LNCAP (cell line): Measurements from ENCODE around the gene SKAP2.

Experiments
- TF ChIP-seq, protein P1 (sequence below): fragments of 450-650 bp; IDR thresholded peaks from 2 replicates; pipeline ENCODE4 v1.5.1; 2017; ENCODE audit warnings: mild to moderate bottlenecking

The SKAP2 gene

GRCh38 chr7:26624431-26624830, 240.0 kb downstream of the SKAP2 start:
- TF ChIP-seq, protein P1, sequence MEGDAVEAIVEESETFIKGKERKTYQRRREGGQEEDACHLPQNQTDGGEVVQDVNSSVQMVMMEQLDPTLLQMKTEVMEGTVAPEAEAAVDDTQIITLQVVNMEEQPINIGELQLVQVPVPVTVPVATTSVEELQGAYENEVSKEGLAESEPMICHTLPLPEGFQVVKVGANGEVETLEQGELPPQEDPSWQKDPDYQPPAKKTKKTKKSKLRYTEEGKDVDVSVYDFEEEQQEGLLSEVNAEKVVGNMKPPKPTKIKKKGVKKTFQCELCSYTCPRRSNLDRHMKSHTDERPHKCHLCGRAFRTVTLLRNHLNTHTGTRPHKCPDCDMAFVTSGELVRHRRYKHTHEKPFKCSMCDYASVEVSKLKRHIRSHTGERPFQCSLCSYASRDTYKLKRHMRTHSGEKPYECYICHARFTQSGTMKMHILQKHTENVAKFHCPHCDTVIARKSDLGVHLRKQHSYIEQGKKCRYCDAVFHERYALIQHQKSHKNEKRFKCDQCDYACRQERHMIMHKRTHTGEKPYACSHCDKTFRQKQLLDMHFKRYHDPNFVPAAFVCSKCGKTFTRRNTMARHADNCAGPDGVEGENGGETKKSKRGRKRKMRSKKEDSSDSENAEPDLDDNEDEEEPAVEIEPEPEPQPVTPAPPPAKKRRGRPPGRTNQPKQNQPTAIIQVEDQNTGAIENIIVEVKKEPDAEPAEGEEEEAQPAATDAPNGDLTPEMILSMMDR: no peak

DNA sequence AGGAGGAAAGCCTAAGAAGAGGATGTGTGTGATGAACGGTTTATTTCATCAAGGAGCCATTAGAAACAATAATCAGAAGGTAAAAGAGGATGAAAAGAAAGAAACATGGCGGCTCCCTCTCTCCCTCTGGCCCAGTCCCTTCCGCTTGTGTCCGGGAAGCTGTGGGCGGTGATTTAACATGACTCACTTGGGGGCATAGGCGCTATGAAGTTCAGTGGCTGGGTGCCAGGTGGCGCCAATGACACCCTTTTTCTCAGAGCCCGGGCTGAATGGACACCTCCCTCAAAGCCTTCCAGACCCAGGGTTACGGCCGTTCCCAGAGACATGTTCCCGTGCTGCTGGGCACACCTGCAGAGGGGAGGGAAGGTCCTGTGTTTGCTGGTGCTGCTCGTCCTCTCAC, 244.0 kb downstream of the SKAP2 start:
- TF ChIP-seq, protein P1: no peak

- TF ChIP-seq, protein P1: no peak
Observed at GRCh38 chr7:26619348-26619984, 244.9 kb downstream of the SKAP2 start.

GRCh38 chr7:26618898-26619297, 245.5 kb downstream of the SKAP2 start:
- TF ChIP-seq, protein P1: no peak

DNA sequence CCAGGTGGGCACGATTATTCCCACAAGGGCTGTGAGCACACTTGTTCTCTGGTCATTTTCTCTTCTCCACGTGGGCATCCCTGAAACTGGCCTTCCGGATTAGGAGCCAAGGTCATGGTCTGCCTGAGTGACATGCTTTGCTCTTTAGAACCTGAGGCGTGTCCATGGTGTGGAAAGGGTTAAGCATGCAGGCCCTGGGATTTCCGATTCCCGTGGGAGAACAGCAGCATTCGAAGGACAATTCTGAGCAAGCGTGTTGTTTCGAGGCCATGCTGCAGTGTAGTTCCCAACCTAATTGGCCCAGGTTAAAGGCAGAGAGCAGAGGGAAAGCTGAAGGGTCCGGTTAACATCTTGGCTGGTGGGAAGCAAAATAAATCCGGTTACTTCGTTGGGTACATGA, 245.9 kb downstream of the SKAP2 start:
- TF ChIP-seq, protein P1: no peak
